HepG2 (cell line): ENCODE results near the gene POGLUT3. TPM values are rescaled to one million over a fixed set of nuclear protein-coding genes. Genes with fewer than 3 reads are reported as not detected.

Experiments used
- ATF7 ChIP-seq, 2 experiments: fragments of 450-650 bp in 1 of 2; sonication (generic) in 1 of 2; formaldehyde crosslinking in 1 of 2; IDR thresholded peaks; 2 replicates each; pipeline versions ENCODE4 v1.4.0 to v1.6.1; 2016 to 2020; ENCODE audit warnings: antibody characterized with exemption in 1 of 2, mild to moderate bottlenecking in 1 of 2, missing genetic modification reagents in 1 of 2
- BCL6 ChIP-seq: IDR thresholded peaks from 2 replicates; pipeline ENCODE4 v1.6.1; 2016; ENCODE audit warnings: missing genetic modification reagents, missing compliant biosample characterization
- E2F5 ChIP-seq: sonication (generic); formaldehyde crosslinking; conservative IDR thresholded peaks from 2 replicates; pipeline ENCODE4 v1.4.0; 2020; ENCODE audit warnings: missing genetic modification reagents
- ELK4 ChIP-seq: sonication (generic); formaldehyde crosslinking; IDR thresholded peaks from 2 replicates; pipeline ENCODE4 v1.9.0; 2021; ENCODE audit warnings: missing genetic modification reagents, borderline replicate concordance
- HMG20A ChIP-seq: IDR thresholded peaks from 2 replicates; pipeline ENCODE4 v1.6.1; 2016; ENCODE audit warnings: borderline replicate concordance
- KDM1A ChIP-seq: IDR thresholded peaks from 2 replicates; pipeline ENCODE4 v1.6.1; 2016; ENCODE audit warnings: missing compliant biosample characterization
- KIAA2018 ChIP-seq: sonication (generic); formaldehyde crosslinking; IDR thresholded peaks from 2 replicates; pipeline ENCODE4 v1.5.0; 2020; ENCODE audit warnings: mild to moderate bottlenecking, missing genetic modification reagents, borderline replicate concordance
- RFX1 ChIP-seq: fragments of 450-650 bp; IDR thresholded peaks from 2 replicates; pipeline ENCODE4 v1.6.1; 2017
- SETDB1 ChIP-seq: sonication (generic); formaldehyde crosslinking; IDR thresholded peaks from 2 replicates; pipeline ENCODE4 v1.5.1; 2020; ENCODE audit warnings: missing genetic modification reagents, mild to moderate bottlenecking, borderline replicate concordance
- SRF ChIP-seq: IDR thresholded peaks from 2 replicates; pipeline ENCODE4 v1.6.1; 2011; ENCODE audit warnings: mild to moderate bottlenecking, low read depth, low read length, moderate library complexity
- TAF15 ChIP-seq: fragments of 200-400 bp; formaldehyde crosslinking; IDR thresholded peaks from one replicate; pipeline ENCODE4 v1.6.1; 2018; ENCODE audit warnings: mild to moderate bottlenecking, low read depth, low read length; ENCODE audit not compliant: poor library complexity, severe bottlenecking
- THYN1 ChIP-seq: sonication (generic); formaldehyde crosslinking; IDR thresholded peaks from 2 replicates; pipeline ENCODE4 v1.8.1; 2023; ENCODE audit warnings: low read depth, mild to moderate bottlenecking, moderate library complexity, missing genetic modification reagents, borderline replicate concordance
- ZKSCAN8 ChIP-seq: IDR thresholded peaks from 2 replicates; pipeline ENCODE4 v1.6.1; 2016; ENCODE audit warnings: borderline replicate concordance, missing genetic modification reagents, missing compliant biosample characterization
- ZNF235 ChIP-seq: sonication (generic); formaldehyde crosslinking; IDR thresholded peaks from 2 replicates; pipeline ENCODE4 v1.8.1; 2023; ENCODE audit warnings: mild to moderate bottlenecking, missing genetic modification reagents, borderline replicate concordance
- ZNF253 ChIP-seq: sonication (generic); formaldehyde crosslinking; IDR thresholded peaks from 2 replicates; pipeline ENCODE4 v1.8.0; 2022; ENCODE audit warnings: mild to moderate bottlenecking, missing genetic modification reagents, borderline replicate concordance
- ZNF382 ChIP-seq: sonication (generic); formaldehyde crosslinking; IDR thresholded peaks from 2 replicates; pipeline ENCODE4 v1.5.0; 2020; ENCODE audit warnings: missing genetic modification reagents, mild to moderate bottlenecking, borderline replicate concordance
- ZNF639 ChIP-seq: conservative IDR thresholded peaks from 2 replicates; pipeline ENCODE4 v1.6.1; 2018; ENCODE audit warnings: missing genetic modification reagents
- ZSCAN20 ChIP-seq: sonication (generic); formaldehyde crosslinking; IDR thresholded peaks from 2 replicates; pipeline ENCODE4 v1.4.0; 2020; ENCODE audit warnings: missing genetic modification reagents, mild to moderate bottlenecking, borderline replicate concordance
- polyA plus RNA-seq, 8 experiments: library from polyadenylated mRNA; depleted of rRNA in 3 of 8; stranded (reverse) in 7 of 8; unstranded in 1 of 8; fragments of >200 nt; fragmentation: Illumina TruSeq in 4 of 8; extraction: Trizol in 4 of 8; gene quantifications; 2 replicates each; pipeline versions ENCODE4 v1.2.1 to v1.2.3, GENCODE V29; 2011 to 2016; ENCODE audit warnings: low read depth in 4 of 8, missing spikeins in 1 of 8, mixed read lengths in 1 of 8; ENCODE audit not compliant: insufficient read depth in 1 of 8
- total RNA-seq, 5 experiments: library from RNA; depleted of rRNA; stranded (reverse); fragments of >200 nt; fragmentation: Illumina TruSeq; extraction: Trizol; gene quantifications; 2 replicates each; pipeline ENCODE4 v1.2.3, GENCODE V29; 2016; ENCODE audit warnings: low read depth in 1 of 5

The POGLUT3 gene
- total and polyA plus RNA-seq, 2 of the 13 experiments (the other 11 are each of a cell fraction or from before 2014, with no cell fraction given) = 14.3 to 22.0 TPM

- TF ChIP-seq KIAA2018 (CRISPR knock-in tag) = no peak
- TF ChIP-seq HMG20A (CRISPR knock-in tag) = no peak; the same call in 1 of the 2 replicates
- 0 out of 2 replicates have a peak, but pooled peaks have one; percentile 60 for TF ChIP-seq ZKSCAN8 (CRISPR knock-in tag)
- no peak for TF ChIP-seq KDM1A
- TF ChIP-seq ZNF382 (CRISPR knock-in tag) = no peak
- TF ChIP-seq SRF = no peak
- TF ChIP-seq ZNF253 (CRISPR knock-in tag) = no peak
- no peak for TF ChIP-seq E2F5 (CRISPR knock-in tag)
- TF ChIP-seq ELK4 = no peak
- no peak for TF ChIP-seq RFX1
- no peak for TF ChIP-seq ATF7 (IDR thresholded peaks at IDR 0.05)
- TF ChIP-seq ATF7 (CRISPR knock-in tag; IDR thresholded peaks at IDR 0.05) = no peak
- no peak for TF ChIP-seq ZSCAN20 (CRISPR knock-in tag)
- no peak for TF ChIP-seq TAF15
- TF ChIP-seq THYN1 (CRISPR knock-in tag) = no peak
- TF ChIP-seq ZNF639 (CRISPR knock-in tag) = no peak
- TF ChIP-seq BCL6 (CRISPR knock-in tag) = no peak
- no peak for TF ChIP-seq SETDB1 (CRISPR knock-in tag)
- no peak for TF ChIP-seq ZNF235
Measured at GRCh38 chr11:108497317-108498045, 703 bp downstream of the POGLUT3 start (continued).
